ENCODE data around the gene GRHPR.
"Not testable (repeated sequence)": the region's sequence is repeated elsewhere in the genome, so short reads cannot be mapped to it uniquely, and the experiment has no call there.

Gene GRHPR

DNA sequence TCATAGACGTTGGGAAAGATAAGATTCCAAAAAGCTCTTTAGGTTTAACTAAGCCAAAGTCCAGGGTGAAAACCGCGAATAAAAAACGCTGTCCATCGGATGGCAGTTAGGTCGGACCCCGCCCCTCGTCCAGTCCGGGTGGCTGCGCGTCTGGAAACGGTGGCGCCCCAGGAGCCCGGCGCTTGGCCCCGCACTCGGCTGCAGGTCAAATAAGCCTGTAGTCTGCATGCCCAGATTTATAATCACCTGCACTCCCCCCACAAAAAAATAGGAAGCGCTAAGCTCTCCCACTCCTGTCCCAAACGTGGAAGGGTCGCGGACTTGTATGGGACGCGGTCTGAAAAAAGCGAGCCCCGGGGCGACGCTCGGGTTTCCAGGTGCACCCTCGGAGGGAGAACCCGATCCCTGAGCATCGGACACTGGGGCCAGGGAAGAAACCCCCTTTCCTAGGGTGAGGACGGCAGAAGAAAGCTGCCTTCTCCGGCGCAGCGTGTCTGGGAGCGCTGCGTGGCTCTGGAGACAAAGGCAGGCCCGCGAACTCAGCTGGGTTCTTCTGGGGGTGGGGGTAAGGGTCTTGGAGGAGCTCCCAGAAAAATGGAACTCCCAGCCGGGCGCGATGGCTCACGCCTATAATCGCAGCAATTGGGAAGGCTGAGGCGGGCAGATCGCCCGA, 43.7 kb downstream of the GRHPR start (continued):
- TF ChIP-seq ZNF335 (tag by site-specific recombination; conservative IDR thresholded peaks at IDR 0.05) (peak; percentile 62; the same call in 1 of the 2 replicates), ZNF350 (tag by site-specific recombination; IDR thresholded peaks at IDR 0.05) (no peak), ZNF423 (tag by site-specific recombination; IDR thresholded peaks at IDR 0.05) (0 out of 2 replicates have a peak, but pooled peaks have one; percentile 16), ZNF664 (tag by site-specific recombination; IDR thresholded peaks at IDR 0.05) (no peak), ZSCAN16 (tag by site-specific recombination; IDR thresholded peaks at IDR 0.05) (no peak), KLF16 (tag by site-specific recombination; IDR thresholded peaks at IDR 0.05) (no peak; the same call in 1 of the 2 replicates), ZNF112 (tag by site-specific recombination; IDR thresholded peaks at IDR 0.05) (no peak), ZNF600 (tag by site-specific recombination; IDR thresholded peaks at IDR 0.05) (no peak), ZNF133 (tag by site-specific recombination; IDR thresholded peaks at IDR 0.05) (no peak), ZNF302 (tag by site-specific recombination; IDR thresholded peaks at IDR 0.05; ENCODE audit: low read depth) (no peak), TRIM28 (IDR thresholded peaks at IDR 0.05; ENCODE audit: borderline replicate concordance, low read length) (no peak), ZNF274 (IDR thresholded peaks at IDR 0.05; ENCODE audit: low read length) (no peak), ZNF274 (tag by site-specific recombination; IDR thresholded peaks at IDR 0.05; ENCODE audit: borderline replicate concordance) (no peak)
- TF ChIP-seq, protein P1, sequence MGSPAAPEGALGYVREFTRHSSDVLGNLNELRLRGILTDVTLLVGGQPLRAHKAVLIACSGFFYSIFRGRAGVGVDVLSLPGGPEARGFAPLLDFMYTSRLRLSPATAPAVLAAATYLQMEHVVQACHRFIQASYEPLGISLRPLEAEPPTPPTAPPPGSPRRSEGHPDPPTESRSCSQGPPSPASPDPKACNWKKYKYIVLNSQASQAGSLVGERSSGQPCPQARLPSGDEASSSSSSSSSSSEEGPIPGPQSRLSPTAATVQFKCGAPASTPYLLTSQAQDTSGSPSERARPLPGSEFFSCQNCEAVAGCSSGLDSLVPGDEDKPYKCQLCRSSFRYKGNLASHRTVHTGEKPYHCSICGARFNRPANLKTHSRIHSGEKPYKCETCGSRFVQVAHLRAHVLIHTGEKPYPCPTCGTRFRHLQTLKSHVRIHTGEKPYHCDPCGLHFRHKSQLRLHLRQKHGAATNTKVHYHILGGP (tag by site-specific recombination; IDR thresholded peaks at IDR 0.05): no peak
- TF ChIP-seq, protein P2, sequence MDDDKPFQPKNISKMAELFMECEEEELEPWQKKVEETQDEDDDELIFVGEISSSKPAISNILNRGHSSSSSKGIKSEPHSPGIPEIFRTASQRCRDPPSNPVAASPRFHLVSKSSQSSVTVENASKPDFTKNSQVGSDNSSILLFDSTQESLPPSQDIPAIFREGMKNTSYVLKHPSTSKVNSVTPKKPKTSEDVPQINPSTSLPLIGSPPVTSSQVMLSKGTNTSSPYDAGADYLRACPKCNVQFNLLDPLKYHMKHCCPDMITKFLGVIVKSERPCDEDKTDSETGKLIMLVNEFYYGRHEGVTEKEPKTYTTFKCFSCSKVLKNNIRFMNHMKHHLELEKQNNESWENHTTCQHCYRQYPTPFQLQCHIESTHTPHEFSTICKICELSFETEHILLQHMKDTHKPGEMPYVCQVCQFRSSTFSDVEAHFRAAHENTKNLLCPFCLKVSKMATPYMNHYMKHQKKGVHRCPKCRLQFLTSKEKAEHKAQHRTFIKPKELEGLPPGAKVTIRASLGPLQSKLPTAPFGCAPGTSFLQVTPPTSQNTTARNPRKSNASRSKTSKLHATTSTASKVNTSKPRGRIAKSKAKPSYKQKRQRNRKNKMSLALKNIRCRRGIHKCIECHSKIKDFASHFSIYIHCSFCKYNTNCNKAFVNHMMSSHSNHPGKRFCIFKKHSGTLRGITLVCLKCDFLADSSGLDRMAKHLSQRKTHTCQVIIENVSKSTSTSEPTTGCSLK (tag by site-specific recombination; IDR thresholded peaks at IDR 0.05): no peak
- TF ChIP-seq, protein P3, sequence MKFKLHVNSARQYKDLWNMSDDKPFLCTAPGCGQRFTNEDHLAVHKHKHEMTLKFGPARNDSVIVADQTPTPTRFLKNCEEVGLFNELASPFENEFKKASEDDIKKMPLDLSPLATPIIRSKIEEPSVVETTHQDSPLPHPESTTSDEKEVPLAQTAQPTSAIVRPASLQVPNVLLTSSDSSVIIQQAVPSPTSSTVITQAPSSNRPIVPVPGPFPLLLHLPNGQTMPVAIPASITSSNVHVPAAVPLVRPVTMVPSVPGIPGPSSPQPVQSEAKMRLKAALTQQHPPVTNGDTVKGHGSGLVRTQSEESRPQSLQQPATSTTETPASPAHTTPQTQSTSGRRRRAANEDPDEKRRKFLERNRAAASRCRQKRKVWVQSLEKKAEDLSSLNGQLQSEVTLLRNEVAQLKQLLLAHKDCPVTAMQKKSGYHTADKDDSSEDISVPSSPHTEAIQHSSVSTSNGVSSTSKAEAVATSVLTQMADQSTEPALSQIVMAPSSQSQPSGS (tag by site-specific recombination; IDR thresholded peaks at IDR 0.05; ENCODE audit: low read depth): no peak
- TF ChIP-seq, protein P4, sequence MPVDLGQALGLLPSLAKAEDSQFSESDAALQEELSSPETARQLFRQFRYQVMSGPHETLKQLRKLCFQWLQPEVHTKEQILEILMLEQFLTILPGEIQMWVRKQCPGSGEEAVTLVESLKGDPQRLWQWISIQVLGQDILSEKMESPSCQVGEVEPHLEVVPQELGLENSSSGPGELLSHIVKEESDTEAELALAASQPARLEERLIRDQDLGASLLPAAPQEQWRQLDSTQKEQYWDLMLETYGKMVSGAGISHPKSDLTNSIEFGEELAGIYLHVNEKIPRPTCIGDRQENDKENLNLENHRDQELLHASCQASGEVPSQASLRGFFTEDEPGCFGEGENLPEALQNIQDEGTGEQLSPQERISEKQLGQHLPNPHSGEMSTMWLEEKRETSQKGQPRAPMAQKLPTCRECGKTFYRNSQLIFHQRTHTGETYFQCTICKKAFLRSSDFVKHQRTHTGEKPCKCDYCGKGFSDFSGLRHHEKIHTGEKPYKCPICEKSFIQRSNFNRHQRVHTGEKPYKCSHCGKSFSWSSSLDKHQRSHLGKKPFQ (tag by site-specific recombination; IDR thresholded peaks at IDR 0.05): 0 out of 2 replicates have a peak, but pooled peaks have one; percentile 15
- TF ChIP-seq, protein P5, sequence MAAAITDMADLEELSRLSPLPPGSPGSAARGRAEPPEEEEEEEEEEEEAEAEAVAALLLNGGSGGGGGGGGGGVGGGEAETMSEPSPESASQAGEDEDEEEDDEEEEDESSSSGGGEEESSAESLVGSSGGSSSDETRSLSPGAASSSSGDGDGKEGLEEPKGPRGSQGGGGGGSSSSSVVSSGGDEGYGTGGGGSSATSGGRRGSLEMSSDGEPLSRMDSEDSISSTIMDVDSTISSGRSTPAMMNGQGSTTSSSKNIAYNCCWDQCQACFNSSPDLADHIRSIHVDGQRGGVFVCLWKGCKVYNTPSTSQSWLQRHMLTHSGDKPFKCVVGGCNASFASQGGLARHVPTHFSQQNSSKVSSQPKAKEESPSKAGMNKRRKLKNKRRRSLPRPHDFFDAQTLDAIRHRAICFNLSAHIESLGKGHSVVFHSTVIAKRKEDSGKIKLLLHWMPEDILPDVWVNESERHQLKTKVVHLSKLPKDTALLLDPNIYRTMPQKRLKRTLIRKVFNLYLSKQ (tag by site-specific recombination; IDR thresholded peaks at IDR 0.05; ENCODE audit: borderline replicate concordance): no peak

DNA sequence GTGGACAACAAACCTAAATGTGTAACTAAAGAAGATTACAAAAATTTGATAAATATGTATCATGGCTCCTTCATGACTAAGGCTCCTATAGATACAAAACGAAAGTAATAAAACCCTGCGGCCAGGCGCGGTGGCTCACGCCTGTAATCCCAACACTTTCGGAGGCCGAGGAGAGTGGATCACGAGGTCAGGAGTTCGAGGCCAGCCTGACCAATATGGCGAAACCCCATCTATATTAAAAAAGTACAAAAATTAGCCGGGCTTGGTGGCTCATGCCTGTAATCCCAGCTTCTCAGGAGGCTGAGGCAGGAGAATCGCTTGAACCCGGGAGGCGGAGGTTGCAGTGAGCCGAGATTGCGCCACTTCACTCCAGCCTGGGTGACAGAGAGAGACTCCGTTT, 45.0 kb downstream of the GRHPR start:
- H3K9me3 ChIP-seq (ENCODE audit: control insufficient read depth, insufficient read depth, low read depth, low read length); H3K4me1 ChIP-seq (ENCODE audit: control insufficient read depth, insufficient read depth, low read length); H3K4me3 ChIP-seq (ENCODE audit: low read depth, low read length); H3K27ac ChIP-seq (ENCODE audit: extremely low read depth, low read depth, low read length); H3K36me3 ChIP-seq (ENCODE audit: control insufficient read depth in 2 of 2, insufficient read depth in 1 of 2, low read length in 2 of 2); CTCF ChIA-PET; POLR2A ChIA-PET: not testable (repeated sequence)
